HG03159 (cell line): ENCODE data around the gene OSBPL2.

ENCODE experiments used
- ATAC-seq: cut with Tn5 transposase; IDR thresholded peaks from one replicate; pipeline ENCODE4 v1.9.1; 2021; ENCODE audit warnings: mild to moderate bottlenecking, moderate library complexity; ENCODE audit not compliant: unreplicated experiment

Gene OSBPL2

GRCh38 chr20:62205618-62206387 lies 32.5 kb upstream of the OSBPL2 start:
- no peak for ATAC-seq

GRCh38 chr20:62206388-62206775 lies 31.9 kb upstream of the OSBPL2 start:
- ATAC-seq, result no peak

- ATAC-seq, result no peak
Measured at GRCh38 chr20:62208061-62208794, 30.1 kb upstream of the OSBPL2 start.

GRCh38 chr20:62208795-62209755 lies 29.2 kb upstream of the OSBPL2 start:
- no peak for ATAC-seq

- no peak for ATAC-seq
Measured at GRCh38 chr20:62209850-62210495, 28.3 kb upstream of the OSBPL2 start.

- ATAC-seq, result no peak
Measured at GRCh38 chr20:62210496-62210855, 27.8 kb upstream of the OSBPL2 start.

GRCh38 chr20:62211216-62211615 lies 27.1 kb upstream of the OSBPL2 start:
- ATAC-seq, result no peak

GRCh38 chr20:62211769-62212288 lies 26.5 kb upstream of the OSBPL2 start:
- no peak for ATAC-seq

GRCh38 chr20:62212299-62212698 lies 26.0 kb upstream of the OSBPL2 start:
- ATAC-seq, result no peak

- ATAC-seq, result no peak
Measured at GRCh38 chr20:62214067-62214466, 24.3 kb upstream of the OSBPL2 start.

- ATAC-seq, result no peak
Measured at GRCh38 chr20:62215020-62215990, 23.0 kb upstream of the OSBPL2 start.

- ATAC-seq, result no peak
Measured at GRCh38 chr20:62215991-62216635, 22.2 kb upstream of the OSBPL2 start.

GRCh38 chr20:62216636-62217566 lies 21.4 kb upstream of the OSBPL2 start:
- no peak for ATAC-seq

GRCh38 chr20:62217913-62218773 lies 20.2 kb upstream of the OSBPL2 start:
- no peak for ATAC-seq

- no peak for ATAC-seq
Measured at GRCh38 chr20:62219101-62219991, 19.0 kb upstream of the OSBPL2 start.
